H1 (cell line): ENCODE measurements around the gene CYSRT1. TPM values are rescaled to one million over a fixed set of nuclear protein-coding genes. Genes with fewer than 3 reads are reported as not detected.

Experiments used
- CHD1 ChIP-seq: IDR thresholded peaks from 2 replicates; pipeline ENCODE4 v1.6.1; 2012; ENCODE audit warnings: low read depth, low read length, improper control_type of control experiment
- CREB1 ChIP-seq: IDR thresholded peaks from 2 replicates; pipeline ENCODE4 v1.6.1; 2012; ENCODE audit warnings: inconsistent platforms
- CTCF ChIP-seq, 3 experiments: IDR thresholded peaks; 1 replicate in 2 of 3; 2 replicates in 1 of 3; pipeline versions ENCODE4 v1.5.1 to v1.6.1; 2011; ENCODE audit warnings: low read length in 3 of 3, mild to moderate bottlenecking in 3 of 3, inconsistent platforms in 2 of 3, low read depth in 1 of 3, moderate library complexity in 1 of 3; ENCODE audit not compliant: insufficient read depth in 1 of 3; ENCODE audit errors: control extremely low read depth in 1 of 3
- FOSL1 ChIP-seq: IDR thresholded peaks from 2 replicates; pipeline ENCODE4 v1.6.1; 2011; ENCODE audit warnings: mild to moderate bottlenecking, low read depth, low read length, moderate library complexity; ENCODE audit not compliant: insufficient read depth
- GABPA ChIP-seq: IDR thresholded peaks from 2 replicates; pipeline ENCODE4 v1.6.1; 2011; ENCODE audit warnings: mild to moderate bottlenecking, low read length, moderate library complexity, borderline replicate concordance; ENCODE audit not compliant: insufficient read depth
- GTF2F1 ChIP-seq: IDR thresholded peaks from 2 replicates; pipeline ENCODE4 v1.6.1; 2012; ENCODE audit warnings: low read depth, low read length, improper control_type of control experiment, borderline replicate concordance
- HDAC2 ChIP-seq, 2 experiments: fragments of 300-600 bp in 1 of 2; sonication (generic) in 1 of 2; IDR thresholded peaks; 2 replicates each; pipeline ENCODE4 v1.6.1; 2011 to 2012; ENCODE audit warnings: low read depth in 2 of 2, low read length in 2 of 2, mild to moderate bottlenecking in 2 of 2, moderate library complexity in 2 of 2, borderline replicate concordance in 1 of 2, inconsistent platforms in 1 of 2
- KDM5A ChIP-seq: fragments of 200-600 bp; IDR thresholded peaks from 2 replicates; pipeline ENCODE4 v1.7.1; 2012; ENCODE audit warnings: mild to moderate bottlenecking, low read length, inconsistent platforms, mixed read lengths
- MAX ChIP-seq: IDR thresholded peaks from 2 replicates; pipeline ENCODE4 v1.6.1; 2012; ENCODE audit warnings: inconsistent platforms
- POLR2A ChIP-seq, 2 experiments: IDR thresholded peaks; 1 replicate in 1 of 2; 2 replicates in 1 of 2; pipeline ENCODE4 v1.6.1; 2011; ENCODE audit warnings: low read depth in 2 of 2, low read length in 2 of 2, mild to moderate bottlenecking in 2 of 2; ENCODE audit errors: control extremely low read depth in 1 of 2
- POLR2AphosphoS5 ChIP-seq: IDR thresholded peaks from 2 replicates; pipeline ENCODE4 v1.6.1; 2011; ENCODE audit warnings: low read depth, low read length
- RBBP5 ChIP-seq: IDR thresholded peaks from 2 replicates; pipeline ENCODE4 v1.7.1; 2012; ENCODE audit warnings: low read depth, mild to moderate bottlenecking, inconsistent platforms, low read length, moderate library complexity, borderline replicate concordance
- RXRA ChIP-seq: IDR thresholded peaks from 2 replicates; pipeline ENCODE4 v1.6.1; 2011; ENCODE audit warnings: low read depth, mild to moderate bottlenecking, low read length, moderate library complexity; ENCODE audit not compliant: insufficient read depth
- SIN3A ChIP-seq, 2 experiments: IDR thresholded peaks in 1 of 2; conservative IDR thresholded peaks in 1 of 2; 2 replicates each; pipeline ENCODE4 v1.6.1; 2011 to 2012; ENCODE audit warnings: low read length in 2 of 2, improper control_type of control experiment in 1 of 2, low read depth in 1 of 2, mild to moderate bottlenecking in 1 of 2
- SP1 ChIP-seq: IDR thresholded peaks from 2 replicates; pipeline ENCODE4 v1.6.1; 2011; ENCODE audit warnings: low read depth, low read length
- SP4 ChIP-seq: IDR thresholded peaks from 2 replicates; pipeline ENCODE4 v1.6.1; 2012; ENCODE audit warnings: low read length, inconsistent platforms
- TBP ChIP-seq: IDR thresholded peaks from 2 replicates; pipeline ENCODE4 v1.6.1; 2011; ENCODE audit warnings: low read depth, low read length, improper control_type of control experiment
- TCF12 ChIP-seq: IDR thresholded peaks from 2 replicates; pipeline ENCODE4 v1.6.1; 2011; ENCODE audit warnings: low read depth, mild to moderate bottlenecking, low read length
- ZNF274 ChIP-seq: IDR thresholded peaks from 2 replicates; pipeline ENCODE4 v1.7.0; 2012; ENCODE audit warnings: low read length, borderline replicate concordance; ENCODE audit errors: extremely low read depth
- polyA plus RNA-seq, 7 experiments: library from polyadenylated mRNA; depleted of rRNA in 3 of 7; stranded (reverse) in 5 of 7; unstranded in 2 of 7; fragments of >200 nt in 5 of 7; fragments of 200-250 nt in 2 of 7; gene quantifications; 1 replicate in 5 of 7; 2 replicates in 1 of 7; 4 replicates in 1 of 7; pipeline versions ENCODE4 v1.2.1 to v1.2.3, GENCODE V29; 2011 to 2013; ENCODE audit warnings: missing spikeins in 2 of 7, mixed read lengths in 2 of 7
- total RNA-seq: library from RNA; stranded (reverse); fragmentation: NEBNext Ultra II Directional; extraction: Animal tissue kit (Norgen Biotek cat#: 25700); gene quantifications from 2 replicates; pipeline ENCODE4 v1.2.1, GENCODE V29; 2021
- TF ChIP-seq, protein P1 (sequence below): IDR thresholded peaks from 2 replicates; pipeline ENCODE4 v1.6.1; 2011; ENCODE audit warnings: low read depth, mild to moderate bottlenecking, low read length; ENCODE audit not compliant: insufficient read depth

The CYSRT1 gene
- total and polyA plus RNA-seq, 2 of the 8 experiments (the other 6 are each of a cell fraction or from before 2014, with no cell fraction given), result 1.0 to 6.5 TPM

DNA sequence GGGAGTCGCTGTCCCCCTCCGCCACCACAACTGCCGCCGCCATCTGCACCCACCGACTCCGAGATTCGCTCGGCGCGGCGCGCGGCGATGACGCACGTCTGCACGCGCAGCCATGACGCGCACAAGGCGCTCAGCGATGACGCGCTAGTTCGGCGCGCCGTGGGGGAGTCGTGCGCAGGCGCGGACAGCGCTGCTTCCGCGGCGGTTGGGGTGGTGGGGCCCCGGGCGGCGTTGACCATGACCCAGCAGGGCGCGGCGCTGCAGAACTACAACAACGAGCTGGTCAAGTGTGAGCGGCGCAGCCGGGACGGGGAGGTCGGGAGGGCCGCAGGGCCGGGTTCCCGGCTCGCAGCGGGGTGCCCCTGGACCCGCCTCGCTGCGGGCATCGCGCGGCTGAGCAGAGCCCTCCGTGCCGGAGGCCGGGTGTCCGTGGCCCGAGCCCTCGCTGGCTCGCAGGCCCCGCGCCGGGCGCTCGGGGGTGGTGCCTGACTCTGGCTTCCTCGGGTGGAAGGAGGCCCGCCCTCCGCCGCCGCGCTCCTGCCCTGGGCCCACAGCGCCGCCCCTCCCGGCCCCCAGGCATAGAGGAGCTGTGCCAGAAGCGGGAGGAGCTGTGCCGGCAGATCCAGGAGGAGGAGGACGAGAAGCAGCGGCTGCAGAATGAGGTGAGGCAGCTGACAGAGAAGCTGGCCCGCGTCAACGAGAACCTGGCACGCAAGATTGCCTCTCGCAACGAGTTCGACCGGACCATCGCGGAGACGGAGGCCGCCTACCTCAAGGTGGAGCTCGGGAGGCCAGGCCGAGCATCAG is 36.3 kb upstream of the CYSRT1 start, which contains the start of the genes ANAPC2 and SSNA1 (continued):
- TF ChIP-seq ZNF274, result no peak
- TF ChIP-seq RXRA, result no peak
- TF ChIP-seq, protein P1, sequence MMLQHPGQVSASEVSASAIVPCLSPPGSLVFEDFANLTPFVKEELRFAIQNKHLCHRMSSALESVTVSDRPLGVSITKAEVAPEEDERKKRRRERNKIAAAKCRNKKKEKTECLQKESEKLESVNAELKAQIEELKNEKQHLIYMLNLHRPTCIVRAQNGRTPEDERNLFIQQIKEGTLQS, result peak; percentile 100
- TF ChIP-seq SP1, result peak; percentile 73
- TF ChIP-seq GABPA, result no peak
- peak in 2 of 3 experiments; percentile 37 to 57; a peak in 3 of 4 replicates for TF ChIP-seq CTCF (IDR thresholded peaks at IDR 0.05; ENCODE audit: control extremely low read depth in 1 of 3, insufficient read depth in 1 of 3, low read depth in 1 of 3, low read length in 3 of 3)
- no peak for TF ChIP-seq CHD1
- peak; percentile 81; the same call in 1 of the 2 replicates for TF ChIP-seq SP4
- 0 out of 2 replicates have a peak, but pooled peaks have one; percentile 7 for TF ChIP-seq TCF12
- TF ChIP-seq MAX, result peak; percentile 94
- TF ChIP-seq POLR2AphosphoS5, result peak; percentile 94
- peak; percentile 47 to 96; a peak in 1 of 4 replicates for TF ChIP-seq HDAC2 (IDR thresholded peaks at IDR 0.05; ENCODE audit: borderline replicate concordance in 1 of 2, low read depth in 2 of 2, low read length in 2 of 2)
- peak in 1 of 2 experiments; percentile 88; a peak in 2 of 3 replicates for TF ChIP-seq POLR2A (IDR thresholded peaks at IDR 0.05; ENCODE audit: control extremely low read depth in 1 of 2, low read depth in 2 of 2, low read length in 2 of 2)
- TF ChIP-seq FOSL1, result no peak
- peak in 1 of 2 experiments; percentile 99; a peak in 2 of 4 replicates for TF ChIP-seq SIN3A (conservative IDR thresholded peaks at IDR 0.05 in 1 of 2, IDR thresholded peaks at IDR 0.05 in 1 of 2; ENCODE audit: low read depth in 1 of 2, low read length in 2 of 2)
- TF ChIP-seq CREB1, result peak; percentile 100
- TF ChIP-seq KDM5A, result peak; percentile 99
- TF ChIP-seq RBBP5, result peak; percentile 71; the same call in 1 of the 2 replicates
- peak; percentile 90 for TF ChIP-seq TBP
- no peak for TF ChIP-seq GTF2F1
